Lower leg skin (tissue), 3 donors: Measurements from ENCODE around the gene CD8B.

ENCODE experiments used
- CTCF ChIP-seq, 3 donors: fragments of 450-650 bp; IDR thresholded peaks; one replicate each; pipeline ENCODE4 v1.5.1; 2016; ENCODE audit warnings: antibody characterized with exemption in 3 of 3, mild to moderate bottlenecking in 3 of 3, moderate library complexity in 2 of 3
- POLR2A ChIP-seq, 2 donors: fragments of 450-650 bp; IDR thresholded peaks; one replicate each; pipeline ENCODE4 v1.6.1; 2016 to 2017; ENCODE audit warnings: antibody characterized with exemption in 2 of 2, mild to moderate bottlenecking in 1 of 2, moderate library complexity in 1 of 2

- TF ChIP-seq CTCF (IDR thresholded peaks at IDR 0.05) (no peak), POLR2A (IDR thresholded peaks at IDR 0.05) (no peak)
These were observed 93.3 kb downstream of the CD8B start for GRCh38 chr2:86768189-86768949.
